Measurements from ENCODE around the gene CREB3L2. TPM values are rescaled to one million over a fixed set of nuclear protein-coding genes. Genes with fewer than 3 reads are reported as not detected.
A peak's percentile ranks its signal among the peaks of the same experiment; 100 is the strongest.

Gene CREB3L2
- total RNA-seq, 2 experiments from 2014 or later, result 14.1 to 15.7 TPM

DNA sequence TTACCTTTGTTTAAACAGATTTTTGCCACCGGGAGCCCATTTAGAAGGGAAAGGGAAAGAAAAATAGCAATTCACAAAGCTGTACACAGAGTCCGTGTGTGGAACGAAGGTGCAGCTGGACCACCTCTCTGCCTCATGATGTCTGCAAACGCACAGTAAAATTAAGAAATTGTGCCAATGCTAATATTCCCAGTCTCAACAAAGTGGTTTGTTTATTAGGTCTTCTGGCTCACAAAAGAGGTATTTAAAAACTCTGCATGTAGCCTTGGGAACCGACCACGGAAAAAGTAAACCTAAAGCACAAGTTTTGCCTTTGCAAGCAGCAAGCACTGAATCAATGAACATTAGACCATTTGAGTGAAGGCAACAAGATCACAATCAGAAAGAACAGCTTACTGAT, 57.7 kb downstream of the CREB3L2 start:
- Mint-ChIP-seq H3K36me3 (ENCODE audit: low read depth) (no peaks in the 10 kb centered on the region), H3K9me3 (no peaks in the 10 kb centered on the region), H3K4me1 (ENCODE audit: low read depth) (no peaks in the 10 kb centered on the region), H3K4me3 (no peak overlapping the region), H3K27me3 (ENCODE audit: low read depth) (no peaks in the 10 kb centered on the region), H3K27ac (no peak overlapping the region)
- no peak for DNase-seq
- CTCF ChIA-PET, result interaction anchor here (0.7 kb wide), 1 partner anchor 42 kb away, joined by 3 read pairs; no protein-coding TSS in a partner anchor
- intact Hi-C loops (cut with micrococcal nuclease), result no loop called here

DNA sequence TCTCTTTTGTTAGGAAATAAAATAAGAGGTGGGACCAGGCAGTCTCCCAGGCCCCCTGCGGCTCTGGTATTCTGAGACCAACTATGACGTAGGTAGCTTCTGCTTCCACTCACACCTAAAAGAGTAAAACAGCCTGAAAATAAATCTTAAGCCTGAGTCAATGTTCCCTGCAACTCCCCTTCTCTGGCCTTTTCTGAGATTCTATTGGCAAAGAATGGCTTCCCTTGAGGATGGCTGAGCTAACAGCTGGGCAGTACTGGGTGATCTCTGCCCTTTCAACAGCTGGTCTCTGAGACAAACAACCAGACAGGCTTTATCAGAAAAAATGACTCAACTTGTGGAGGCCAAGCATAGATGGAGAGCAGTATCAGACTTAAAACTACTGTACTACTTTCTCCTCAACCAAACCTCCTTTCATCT, 58.7 kb downstream of the CREB3L2 start:
- intact Hi-C loops (cut with micrococcal nuclease), result no loop called here
- DNase-seq, result no peak
- Mint-ChIP-seq H3K9me3 (no peaks in the 10 kb centered on the region), H3K27me3 (ENCODE audit: low read depth) (no peaks in the 10 kb centered on the region), H3K27ac (no peak overlapping the region), H3K4me1 (ENCODE audit: low read depth) (no peaks in the 10 kb centered on the region), H3K36me3 (ENCODE audit: low read depth) (no peaks in the 10 kb centered on the region), H3K4me3 (no peak overlapping the region)
- CTCF ChIA-PET, result no interaction called here

DNA sequence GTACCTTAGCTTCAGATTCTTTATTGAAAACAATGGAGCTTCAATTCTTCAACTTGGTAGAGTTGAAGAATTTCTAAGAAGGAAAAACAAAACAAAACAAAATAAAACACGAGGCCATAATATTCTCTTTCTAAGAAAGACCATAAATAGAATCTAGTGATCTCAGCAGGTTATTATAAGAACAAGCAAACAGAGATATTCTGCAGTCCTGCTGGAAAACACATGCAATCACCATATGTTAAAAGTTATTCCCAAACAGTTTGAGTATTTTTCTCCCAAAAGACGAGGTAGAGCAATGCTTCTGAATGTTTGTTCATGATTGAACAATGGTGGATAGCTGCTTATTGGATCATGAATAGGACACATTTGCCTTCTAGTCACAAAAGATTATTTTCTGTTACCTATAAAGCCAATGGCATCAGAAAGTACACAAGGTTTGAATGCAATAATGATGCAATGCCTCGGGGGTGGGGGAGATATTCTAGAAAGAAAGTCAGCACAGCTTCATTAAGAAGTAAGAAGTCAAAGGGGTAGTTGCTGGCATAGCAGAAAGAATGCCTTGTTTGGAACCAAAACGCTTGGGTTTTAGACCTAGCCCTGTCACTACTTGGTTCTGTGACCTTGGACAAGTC, 59.3 kb downstream of the CREB3L2 start:
- Mint-ChIP-seq H3K4me1 (ENCODE audit: low read depth) (no peaks in the 10 kb centered on the region), H3K27me3 (ENCODE audit: low read depth) (no peaks in the 10 kb centered on the region), H3K9me3 (no peaks in the 10 kb centered on the region), H3K27ac (no peak overlapping the region), H3K4me3 (no peak overlapping the region), H3K36me3 (ENCODE audit: low read depth) (no peaks in the 10 kb centered on the region)
- CTCF ChIA-PET, result no interaction called here
- DNase-seq, result no peak
- intact Hi-C loops (cut with micrococcal nuclease), result no loop called here

DNA sequence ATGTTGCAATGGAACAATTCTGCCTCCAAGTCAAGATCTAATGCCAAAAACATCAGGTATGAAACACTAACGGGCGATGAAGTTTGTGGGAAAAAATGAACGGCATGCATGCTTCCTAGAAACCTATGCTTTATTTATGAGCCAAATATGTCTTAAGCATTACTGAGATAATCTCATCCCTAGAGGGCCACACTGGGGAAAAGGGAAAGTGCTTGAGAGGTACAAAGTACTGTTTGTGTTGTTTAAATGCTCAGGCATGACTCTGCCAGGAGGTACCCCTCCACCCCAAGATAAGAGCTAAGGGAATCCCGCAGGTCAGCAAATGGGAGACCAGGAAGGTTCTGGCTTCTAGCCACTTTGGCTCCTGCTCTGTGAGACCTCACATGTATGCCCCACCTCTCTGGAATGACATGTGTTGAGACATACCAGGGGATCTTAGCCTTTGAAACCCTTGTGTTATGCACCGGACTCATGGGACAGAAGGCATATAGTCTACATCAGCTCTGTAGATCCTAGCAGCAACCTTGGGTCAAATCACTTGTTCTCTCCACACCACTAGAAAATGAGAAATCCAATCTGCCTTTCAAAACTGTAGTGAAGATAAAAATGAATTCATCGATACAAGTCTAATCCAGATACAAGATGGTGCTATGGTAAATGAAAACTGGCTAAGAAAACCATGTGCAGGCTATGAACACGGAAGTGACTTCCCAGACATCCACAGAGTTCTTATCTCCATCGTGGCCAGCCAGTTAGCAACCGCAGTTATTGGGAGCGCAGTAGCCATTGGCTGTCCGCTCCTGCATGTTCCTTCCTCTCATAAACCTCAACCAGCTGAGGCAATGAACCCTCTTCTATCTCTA, 61.0 kb downstream of the CREB3L2 start:
- intact Hi-C loops (cut with micrococcal nuclease), result no loop called here
- Mint-ChIP-seq H3K4me1 (ENCODE audit: low read depth) (peaks cover 6% of the 10 kb centered on the region), H3K27ac (no peak overlapping the region), H3K36me3 (ENCODE audit: low read depth) (no peaks in the 10 kb centered on the region), H3K27me3 (ENCODE audit: low read depth) (no peaks in the 10 kb centered on the region), H3K9me3 (no peaks in the 10 kb centered on the region), H3K4me3 (no peak overlapping the region)
- CTCF ChIA-PET, result no interaction called here
- no peak for DNase-seq

DNA sequence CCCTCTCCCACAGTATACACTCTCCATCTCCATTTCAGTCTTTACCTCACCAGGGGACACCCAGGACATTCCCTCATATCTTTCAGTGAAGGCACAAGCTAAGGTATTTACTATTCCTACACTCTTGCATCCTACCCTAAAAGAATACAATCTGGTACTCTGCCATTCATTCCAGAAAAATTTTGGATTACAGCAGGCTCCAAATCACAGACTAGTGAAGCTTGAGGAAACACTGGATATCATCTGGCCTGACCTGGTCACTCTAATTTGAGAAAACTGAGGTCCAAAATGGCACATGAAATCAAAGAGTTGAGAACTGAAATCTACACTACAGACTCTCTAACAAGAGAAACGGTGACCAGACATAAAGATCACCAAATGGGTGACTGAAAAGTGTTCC, 61.7 kb downstream of the CREB3L2 start:
- no peak for DNase-seq
- H3K27me3 Mint-ChIP-seq (ENCODE audit: low read depth), result no peaks in the 10 kb centered on the region
- peaks cover 11% of the 10 kb centered on the region for H3K4me1 Mint-ChIP-seq (ENCODE audit: low read depth)
- H3K4me3 Mint-ChIP-seq, result no peak overlapping the region
- H3K9me3 Mint-ChIP-seq, result no peaks in the 10 kb centered on the region
- CTCF ChIA-PET, result no interaction called here
- H3K27ac Mint-ChIP-seq, result no peak overlapping the region
- intact Hi-C loops (cut with micrococcal nuclease), result no loop called here
- H3K36me3 Mint-ChIP-seq (ENCODE audit: low read depth), result no peaks in the 10 kb centered on the region

DNA sequence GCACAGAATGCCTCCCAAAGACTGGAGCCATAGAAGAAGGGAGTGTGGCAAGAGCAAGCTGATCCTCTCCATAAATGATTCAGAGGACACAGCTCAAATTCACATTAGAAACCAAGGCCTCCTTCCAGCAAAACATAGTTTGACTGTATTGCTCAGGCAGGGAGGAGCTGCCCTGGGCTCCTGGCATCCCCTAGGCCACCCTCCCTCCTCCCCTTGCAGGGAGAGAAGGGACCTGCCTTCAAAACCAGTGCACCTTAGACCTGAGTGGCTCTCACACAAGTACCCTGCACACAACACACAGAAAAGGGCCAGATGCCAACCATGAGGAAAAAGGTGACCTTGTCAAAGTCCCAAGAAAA, 64.7 kb downstream of the CREB3L2 start:
- H3K4me1 Mint-ChIP-seq (ENCODE audit: low read depth), result peaks cover 37% of the 10 kb centered on the region
- CTCF ChIA-PET, result interaction anchor here (0.9 kb wide), 1 partner anchor 12 kb away, joined by 3 read pairs; no protein-coding TSS in a partner anchor
- no peaks in the 10 kb centered on the region for H3K9me3 Mint-ChIP-seq
- no peaks in the 10 kb centered on the region for H3K27me3 Mint-ChIP-seq (ENCODE audit: low read depth)
- H3K27ac Mint-ChIP-seq, result no peak overlapping the region
- H3K4me3 Mint-ChIP-seq, result no peak overlapping the region
- DNase-seq, result no peak
- intact Hi-C loops (cut with micrococcal nuclease), result no loop called here
- peaks cover 3% of the 10 kb centered on the region for H3K36me3 Mint-ChIP-seq (ENCODE audit: low read depth)

DNA sequence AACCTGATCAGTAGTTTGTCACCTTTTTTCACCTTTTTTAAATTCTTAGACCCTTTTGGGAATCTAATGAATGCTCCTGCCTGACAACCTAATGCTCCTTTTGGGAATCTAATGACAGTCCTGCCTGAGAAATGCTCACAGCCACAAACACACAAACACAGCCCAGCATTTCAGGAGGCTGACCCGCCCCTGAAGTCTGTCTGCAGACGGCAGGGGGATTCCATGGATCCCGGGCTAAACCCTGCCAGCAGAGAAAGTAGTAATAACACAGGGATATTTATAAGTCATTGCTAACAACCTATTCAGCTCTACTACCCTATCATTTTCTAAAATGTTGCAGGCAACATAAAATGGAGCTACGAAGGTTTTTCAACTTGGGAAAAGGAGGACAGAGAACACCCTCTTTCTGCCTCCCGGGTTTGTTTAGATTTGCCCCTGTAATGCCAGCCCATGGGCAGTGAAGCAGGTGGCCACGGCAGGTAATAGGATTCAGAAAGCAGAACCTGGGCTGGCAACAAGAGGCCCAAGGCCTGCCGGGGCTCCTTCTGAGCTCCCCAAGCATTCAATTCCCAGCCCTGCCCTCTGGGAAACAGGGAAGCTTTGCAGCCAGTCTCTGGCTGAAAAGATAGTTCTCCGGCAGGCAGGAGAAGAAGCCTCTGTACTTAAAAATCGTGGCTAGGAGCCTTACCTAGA, 65.2 kb downstream of the CREB3L2 start:
- no peak for DNase-seq
- Mint-ChIP-seq H3K9me3 (no peaks in the 10 kb centered on the region), H3K27me3 (ENCODE audit: low read depth) (no peaks in the 10 kb centered on the region), H3K4me3 (no peak overlapping the region), H3K4me1 (ENCODE audit: low read depth) (peaks cover 37% of the 10 kb centered on the region), H3K27ac (no peak overlapping the region), H3K36me3 (ENCODE audit: low read depth) (peaks cover 3% of the 10 kb centered on the region)
- CTCF ChIA-PET, result interaction anchor here (0.9 to 1.0 kb wide), 2 partner anchors 12 to 73 kb away, joined by 3 read pairs; no protein-coding TSS in a partner anchor
- intact Hi-C loops (cut with micrococcal nuclease), result no loop called here

DNA sequence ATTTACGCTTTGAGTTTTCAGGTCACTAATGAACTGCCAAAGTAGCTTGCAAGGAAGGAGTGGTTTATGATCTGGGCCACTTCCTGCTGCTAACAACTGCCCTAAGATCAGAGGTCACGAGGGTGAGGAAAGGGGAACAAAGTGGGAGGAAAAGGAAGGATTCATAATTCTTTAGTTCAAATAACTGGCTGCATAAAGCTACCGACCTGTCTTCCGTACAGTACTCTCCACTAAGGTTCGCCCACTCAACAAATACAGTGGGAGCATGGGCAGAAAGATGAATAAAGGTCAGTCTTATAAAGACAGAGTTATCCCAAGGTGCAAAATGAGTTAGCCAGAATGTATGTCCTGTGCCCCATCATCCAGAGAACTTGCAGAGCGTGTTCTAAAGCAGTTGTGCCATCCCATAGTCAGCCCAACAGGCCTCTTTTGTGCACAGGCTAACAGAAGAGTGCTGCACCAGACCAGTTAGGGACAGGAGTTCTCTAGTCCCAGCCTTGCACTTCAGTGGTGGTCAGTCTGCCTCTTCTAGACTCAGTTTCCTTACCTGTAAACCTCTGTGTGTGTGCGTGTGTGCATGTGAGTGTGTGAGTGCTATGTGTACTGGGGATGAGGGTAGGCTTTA, 65.9 kb downstream of the CREB3L2 start:
- Mint-ChIP-seq H3K27ac (peak overlapping the region; percentile 1), H3K9me3 (no peaks in the 10 kb centered on the region), H3K4me3 (no peak overlapping the region), H3K36me3 (ENCODE audit: low read depth) (peaks cover 3% of the 10 kb centered on the region), H3K27me3 (ENCODE audit: low read depth) (no peaks in the 10 kb centered on the region), H3K4me1 (ENCODE audit: low read depth) (peaks cover 37% of the 10 kb centered on the region)
- CTCF ChIA-PET, result interaction anchor here (1.0 kb wide), 1 partner anchor 73 kb away, joined by 3 read pairs; no protein-coding TSS in a partner anchor
- DNase-seq, result peak; percentile 12
- intact Hi-C loops (cut with micrococcal nuclease), result loop anchor here (1.0 kb wide), 4 partner anchors 25 to 816 kb away; partner anchors contain the start of gene CREB3L2

DNA sequence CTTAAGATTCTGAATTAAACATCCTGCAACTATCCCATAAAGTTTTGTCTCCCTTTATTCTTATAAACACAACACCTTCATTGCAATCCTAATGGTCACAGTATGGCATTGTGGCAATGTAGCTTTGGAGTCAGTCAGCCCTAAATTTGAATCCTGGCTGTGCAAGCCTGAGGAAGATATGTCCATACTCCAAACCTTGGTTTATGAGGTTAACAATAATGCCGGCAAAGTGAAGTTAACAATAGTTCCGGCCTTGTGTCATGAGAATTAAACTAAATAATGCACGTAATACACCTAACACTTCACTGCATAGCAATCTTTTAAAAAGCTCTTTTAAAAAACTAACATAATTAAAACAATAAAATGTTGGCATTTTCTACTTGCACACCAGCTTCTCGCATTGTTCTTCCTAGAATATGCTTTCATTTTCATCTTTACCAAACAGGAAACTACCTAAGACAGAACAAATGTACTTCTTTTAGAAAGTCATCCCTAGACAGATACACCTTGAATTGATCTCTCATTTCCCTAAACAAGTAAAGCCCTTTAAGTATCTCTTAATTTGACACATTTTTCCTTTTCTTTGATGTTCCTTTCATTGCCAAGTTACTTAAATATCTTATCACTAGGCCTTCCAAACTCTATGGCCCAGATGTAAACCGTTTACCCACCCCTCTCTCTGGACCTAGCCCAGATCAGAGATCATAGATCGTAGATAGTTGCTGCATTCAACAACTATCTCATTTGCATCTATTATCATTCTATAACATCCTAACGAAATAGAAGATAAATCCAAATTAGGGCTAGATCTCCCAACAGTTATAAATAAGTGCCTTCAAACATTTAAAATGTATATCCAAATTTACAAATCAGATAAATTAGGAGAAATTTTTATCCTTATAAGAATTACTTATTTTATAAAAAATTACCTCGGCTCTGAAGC, 66.7 kb downstream of the CREB3L2 start:
- H3K4me1 Mint-ChIP-seq (ENCODE audit: low read depth), result peaks cover 44% of the 10 kb centered on the region
- H3K27ac Mint-ChIP-seq, result peak overlapping the region; percentile 76
- CTCF ChIA-PET, result interaction anchor here (0.7 to 1.4 kb wide), 6 partner anchors 15 to 74 kb away, joined by 3 to 4 read pairs (median 3); partner anchors contain the start of gene CREB3L2
- intact Hi-C loops (cut with micrococcal nuclease), result loop anchor here (1.0 kb wide), 4 partner anchors 26 to 817 kb away; partner anchors contain the start of gene CREB3L2
- H3K27me3 Mint-ChIP-seq (ENCODE audit: low read depth), result no peaks in the 10 kb centered on the region
- H3K4me3 Mint-ChIP-seq, result peak overlapping the region; percentile 54
- DNase-seq, result no peak
- peaks cover 3% of the 10 kb centered on the region for H3K36me3 Mint-ChIP-seq (ENCODE audit: low read depth)
- no peaks in the 10 kb centered on the region for H3K9me3 Mint-ChIP-seq

DNA sequence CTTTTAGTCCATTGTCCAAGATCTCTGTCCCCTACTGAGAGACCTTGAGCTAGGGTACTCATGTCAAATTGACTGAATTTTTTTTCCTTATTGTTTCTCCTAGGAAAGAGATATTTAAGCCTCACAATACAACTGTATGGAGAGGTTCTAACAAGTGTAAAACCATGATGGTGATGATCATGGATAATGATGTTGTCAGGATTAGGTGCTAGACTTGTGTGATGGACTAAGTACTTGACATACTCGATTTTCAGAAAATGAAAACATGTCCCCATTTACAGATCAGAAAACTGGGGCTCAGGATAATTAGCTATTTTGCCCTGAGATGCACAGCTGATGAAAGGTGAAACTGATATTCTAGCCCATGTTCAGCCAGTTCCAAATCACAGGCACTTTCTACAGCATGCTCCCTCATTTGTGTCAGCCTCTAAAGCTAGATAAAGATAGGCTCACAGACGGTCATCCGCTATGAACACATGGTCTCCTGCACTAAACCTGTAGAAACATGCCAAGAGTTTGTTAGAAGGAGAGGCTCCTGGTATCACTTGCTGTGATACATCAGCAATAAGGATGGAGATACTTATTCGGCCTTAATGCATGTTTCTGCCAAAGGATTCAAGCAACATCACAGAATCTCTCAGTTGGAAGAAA, 67.6 kb downstream of the CREB3L2 start:
- CTCF ChIA-PET, result interaction anchor here (1.0 to 1.4 kb wide), 4 partner anchors 31 to 70 kb away, joined by 3 to 4 read pairs (median 3); partner anchors contain the start of gene CREB3L2
- Mint-ChIP-seq H3K36me3 (ENCODE audit: low read depth) (peaks cover 3% of the 10 kb centered on the region), H3K27ac (peak overlapping the region; percentile 76), H3K4me3 (peak overlapping the region; percentile 54), H3K9me3 (no peaks in the 10 kb centered on the region), H3K4me1 (ENCODE audit: low read depth) (peaks cover 45% of the 10 kb centered on the region), H3K27me3 (ENCODE audit: low read depth) (no peaks in the 10 kb centered on the region)
- DNase-seq, result no peak
- intact Hi-C loops (cut with micrococcal nuclease), result no loop called here
